ENCODE measurements around the gene CSNK1E.

CSNK1E gene

GRCh38 chr22:38292694-38293093, 24.5 kb downstream of the CSNK1E start:
- H3K36me3 ChIP-seq (ENCODE audit: control insufficient read depth in 2 of 2, insufficient read depth in 2 of 2, low read length in 2 of 2) = peaks cover 33 to 59% of the 10 kb centered on the region in 2 donors
- H3K9ac ChIP-seq (ENCODE audit: low read length in 2 of 2) = peak overlapping the region in 1 of 2 donors; percentile 24
- H3K9me3 ChIP-seq (ENCODE audit: control insufficient read depth in 2 of 2, low read length in 2 of 2) = no peaks in the 10 kb centered on the region
- no peak overlapping the region for H3K4me3 ChIP-seq (ENCODE audit: low read length in 2 of 2)
- H3K4me1 ChIP-seq (ENCODE audit: control insufficient read depth, insufficient read depth, low read length) = peaks cover 8% of the 10 kb centered on the region
- peak overlapping the region; percentile 18 for H3K27ac ChIP-seq (ENCODE audit: low read length)
- H3K27me3 ChIP-seq (ENCODE audit: control insufficient read depth in 1 of 2, insufficient read depth in 2 of 2, low read length in 2 of 2) = no peaks in the 10 kb centered on the region

GRCh38 chr22:38291201-38291777, 25.9 kb downstream of the CSNK1E start:
- Histone ChIP-seq H3K36me3 (ENCODE audit: control insufficient read depth in 2 of 2, insufficient read depth in 2 of 2, low read length in 2 of 2) (peaks cover 20 to 48% of the 10 kb centered on the region in 2 donors), H3K27ac (ENCODE audit: low read length) (no peak overlapping the region), H3K4me3 (ENCODE audit: low read length in 2 of 2) (no peak overlapping the region), H3K4me1 (ENCODE audit: control insufficient read depth, insufficient read depth, low read length) (peaks cover 12% of the 10 kb centered on the region), H3K9ac (ENCODE audit: low read length in 2 of 2) (no peak overlapping the region), H3K9me3 (ENCODE audit: control insufficient read depth in 2 of 2, low read length in 2 of 2) (no peaks in the 10 kb centered on the region), H3K27me3 (ENCODE audit: control insufficient read depth in 1 of 2, insufficient read depth in 2 of 2, low read length in 2 of 2) (no peaks in the 10 kb centered on the region)

- H3K36me3 ChIP-seq (ENCODE audit: control insufficient read depth in 2 of 2, insufficient read depth in 2 of 2, low read length in 2 of 2) = peaks cover 14 to 39% of the 10 kb centered on the region in 2 donors
- H3K4me3 ChIP-seq (ENCODE audit: low read length in 2 of 2) = no peak overlapping the region
- no peak overlapping the region for H3K27ac ChIP-seq (ENCODE audit: low read length)
- H3K9me3 ChIP-seq (ENCODE audit: control insufficient read depth in 2 of 2, low read length in 2 of 2) = no peaks in the 10 kb centered on the region
- H3K27me3 ChIP-seq (ENCODE audit: control insufficient read depth in 1 of 2, insufficient read depth in 2 of 2, low read length in 2 of 2) = no peaks in the 10 kb centered on the region
- peaks cover 12% of the 10 kb centered on the region for H3K4me1 ChIP-seq (ENCODE audit: control insufficient read depth, insufficient read depth, low read length)
- H3K9ac ChIP-seq (ENCODE audit: low read length in 2 of 2) = no peak overlapping the region
Observed at GRCh38 chr22:38290347-38290746, 26.9 kb downstream of the CSNK1E start.

- H3K4me1 ChIP-seq (ENCODE audit: control insufficient read depth, insufficient read depth, low read length) = peaks cover 12% of the 10 kb centered on the region
- H3K9ac ChIP-seq (ENCODE audit: low read length in 2 of 2) = no peak overlapping the region
- no peak overlapping the region for H3K4me3 ChIP-seq (ENCODE audit: low read length in 2 of 2)
- H3K27me3 ChIP-seq (ENCODE audit: control insufficient read depth in 1 of 2, insufficient read depth in 2 of 2, low read length in 2 of 2) = no peaks in the 10 kb centered on the region
- H3K9me3 ChIP-seq (ENCODE audit: control insufficient read depth in 2 of 2, low read length in 2 of 2) = no peaks in the 10 kb centered on the region
- H3K36me3 ChIP-seq (ENCODE audit: control insufficient read depth in 2 of 2, insufficient read depth in 2 of 2, low read length in 2 of 2) = peaks cover 13 to 32% of the 10 kb centered on the region in 2 donors
- no peak overlapping the region for H3K27ac ChIP-seq (ENCODE audit: low read length)
Observed at GRCh38 chr22:38289583-38290082, 27.6 kb downstream of the CSNK1E start.

GRCh38 chr22:38286915-38287669, 30.1 kb downstream of the CSNK1E start:
- H3K27ac ChIP-seq (ENCODE audit: low read length) = no peak overlapping the region
- H3K27me3 ChIP-seq (ENCODE audit: control insufficient read depth in 1 of 2, insufficient read depth in 2 of 2, low read length in 2 of 2) = no peaks in the 10 kb centered on the region
- no peak overlapping the region for H3K9ac ChIP-seq (ENCODE audit: low read length in 2 of 2)
- H3K9me3 ChIP-seq (ENCODE audit: control insufficient read depth in 2 of 2, low read length in 2 of 2) = no peaks in the 10 kb centered on the region
- H3K36me3 ChIP-seq (ENCODE audit: control insufficient read depth in 2 of 2, insufficient read depth in 2 of 2, low read length in 2 of 2) = peaks cover 0 to 14% of the 10 kb centered on the region in 2 donors
- H3K4me3 ChIP-seq (ENCODE audit: low read length in 2 of 2) = no peak overlapping the region
- peaks cover 20% of the 10 kb centered on the region for H3K4me1 ChIP-seq (ENCODE audit: control insufficient read depth, insufficient read depth, low read length)

GRCh38 chr22:38285018-38285417, 32.2 kb downstream of the CSNK1E start:
- H3K36me3 ChIP-seq (ENCODE audit: control insufficient read depth in 2 of 2, insufficient read depth in 2 of 2, low read length in 2 of 2) = peaks cover 0 to 6% of the 10 kb centered on the region in 2 donors
- H3K9ac ChIP-seq (ENCODE audit: low read length in 2 of 2) = no peak overlapping the region
- H3K4me3 ChIP-seq (ENCODE audit: low read length in 2 of 2) = no peak overlapping the region
- H3K4me1 ChIP-seq (ENCODE audit: control insufficient read depth, insufficient read depth, low read length) = peaks cover 17% of the 10 kb centered on the region
- no peaks in the 10 kb centered on the region for H3K27me3 ChIP-seq (ENCODE audit: control insufficient read depth in 1 of 2, insufficient read depth in 2 of 2, low read length in 2 of 2)
- H3K27ac ChIP-seq (ENCODE audit: low read length) = peak overlapping the region; percentile 11
- H3K9me3 ChIP-seq (ENCODE audit: control insufficient read depth in 2 of 2, low read length in 2 of 2) = no peaks in the 10 kb centered on the region

- peaks cover 17% of the 10 kb centered on the region for H3K4me1 ChIP-seq (ENCODE audit: control insufficient read depth, insufficient read depth, low read length)
- H3K27ac ChIP-seq (ENCODE audit: low read length) = peak overlapping the region; percentile 82
- no peaks in the 10 kb centered on the region for H3K9me3 ChIP-seq (ENCODE audit: control insufficient read depth in 2 of 2, low read length in 2 of 2)
- peak overlapping the region; percentile 5 to 52 for H3K9ac ChIP-seq (ENCODE audit: low read length in 2 of 2)
- H3K36me3 ChIP-seq (ENCODE audit: control insufficient read depth in 2 of 2, insufficient read depth in 2 of 2, low read length in 2 of 2) = peaks cover 0 to 2% of the 10 kb centered on the region in 2 donors
- H3K27me3 ChIP-seq (ENCODE audit: control insufficient read depth in 1 of 2, insufficient read depth in 2 of 2, low read length in 2 of 2) = no peaks in the 10 kb centered on the region
- H3K4me3 ChIP-seq (ENCODE audit: low read length in 2 of 2) = peak overlapping the region in 1 of 2 donors; percentile 35
Observed at GRCh38 chr22:38284042-38284402, 33.2 kb downstream of the CSNK1E start.

GRCh38 chr22:38282397-38282796, 34.8 kb downstream of the CSNK1E start:
- no peaks in the 10 kb centered on the region for H3K9me3 ChIP-seq (ENCODE audit: control insufficient read depth in 2 of 2, low read length in 2 of 2)
- H3K4me1 ChIP-seq (ENCODE audit: control insufficient read depth, insufficient read depth, low read length) = peaks cover 17% of the 10 kb centered on the region
- peaks cover 0 to 2% of the 10 kb centered on the region in 2 donors for H3K36me3 ChIP-seq (ENCODE audit: control insufficient read depth in 2 of 2, insufficient read depth in 2 of 2, low read length in 2 of 2)
- H3K27ac ChIP-seq (ENCODE audit: low read length) = no peak overlapping the region
- H3K4me3 ChIP-seq (ENCODE audit: low read length in 2 of 2) = no peak overlapping the region
- H3K27me3 ChIP-seq (ENCODE audit: control insufficient read depth in 1 of 2, insufficient read depth in 2 of 2, low read length in 2 of 2) = no peaks in the 10 kb centered on the region
- no peak overlapping the region for H3K9ac ChIP-seq (ENCODE audit: low read length in 2 of 2)

GRCh38 chr22:38276166-38276565, 41.1 kb downstream of the CSNK1E start:
- Histone ChIP-seq H3K4me3 (ENCODE audit: low read length in 2 of 2) (no peak overlapping the region), H3K27ac (ENCODE audit: low read length) (no peak overlapping the region), H3K9ac (ENCODE audit: low read length in 2 of 2) (no peak overlapping the region), H3K4me1 (ENCODE audit: control insufficient read depth, insufficient read depth, low read length) (peaks cover 17% of the 10 kb centered on the region), H3K36me3 (ENCODE audit: control insufficient read depth in 2 of 2, insufficient read depth in 2 of 2, low read length in 2 of 2) (no peaks in the 10 kb centered on the region), H3K27me3 (ENCODE audit: control insufficient read depth in 1 of 2, insufficient read depth in 2 of 2, low read length in 2 of 2) (no peaks in the 10 kb centered on the region), H3K9me3 (ENCODE audit: control insufficient read depth in 2 of 2, low read length in 2 of 2) (no peaks in the 10 kb centered on the region)

GRCh38 chr22:38273135-38273826, 44.0 kb downstream of the CSNK1E start:
- H3K4me1 ChIP-seq (ENCODE audit: control insufficient read depth, insufficient read depth, low read length) = peaks cover 41% of the 10 kb centered on the region
- no peaks in the 10 kb centered on the region for H3K9me3 ChIP-seq (ENCODE audit: control insufficient read depth in 2 of 2, low read length in 2 of 2)
- H3K36me3 ChIP-seq (ENCODE audit: control insufficient read depth in 2 of 2, insufficient read depth in 2 of 2, low read length in 2 of 2) = no peaks in the 10 kb centered on the region
- H3K9ac ChIP-seq (ENCODE audit: low read length in 2 of 2) = peak overlapping the region; percentile 98
- H3K4me3 ChIP-seq (ENCODE audit: low read length in 2 of 2) = peak overlapping the region; percentile 82 to 92
- peak overlapping the region; percentile 94 for H3K27ac ChIP-seq (ENCODE audit: low read length)
- H3K27me3 ChIP-seq (ENCODE audit: control insufficient read depth in 1 of 2, insufficient read depth in 2 of 2, low read length in 2 of 2) = no peaks in the 10 kb centered on the region
